NB4 (cell line): ENCODE results near the gene DOCK2.

Experiments
- DNase-seq: peaks from one replicate; pipeline ENCODE4 v3.0.0; 2010; ENCODE audit warnings: low read depth
- H3K4me3 ChIP-seq: one replicate; pipeline ENCODE4 v1.5.1; 2011; ENCODE audit warnings: mild to moderate bottlenecking, low read depth, low read length, moderate library complexity
- MAX ChIP-seq: IDR thresholded peaks from 2 replicates; pipeline ENCODE4 v1.6.1; 2011; ENCODE audit warnings: low read depth, low read length
- MYC ChIP-seq: IDR thresholded peaks from 2 replicates; pipeline ENCODE4 v1.6.1; 2011; ENCODE audit warnings: low read depth, low read length
- POLR2A ChIP-seq: IDR thresholded peaks from 2 replicates; pipeline ENCODE4 v1.6.1; 2011; ENCODE audit warnings: mild to moderate bottlenecking; ENCODE audit not compliant: insufficient read length; ENCODE audit errors: extremely low read depth
- TF ChIP-seq, protein P1 (sequence below): IDR thresholded peaks from one replicate; pipeline ENCODE4 v1.5.1; 2012; ENCODE audit warnings: low read depth, low read length

The DOCK2 gene

GRCh38 chr5:169909945-169910344 is 272.9 kb downstream of the DOCK2 start:
- TF ChIP-seq MAX = no peak
- TF ChIP-seq MYC = no peak
- TF ChIP-seq POLR2A = no peak
- TF ChIP-seq, protein P1, sequence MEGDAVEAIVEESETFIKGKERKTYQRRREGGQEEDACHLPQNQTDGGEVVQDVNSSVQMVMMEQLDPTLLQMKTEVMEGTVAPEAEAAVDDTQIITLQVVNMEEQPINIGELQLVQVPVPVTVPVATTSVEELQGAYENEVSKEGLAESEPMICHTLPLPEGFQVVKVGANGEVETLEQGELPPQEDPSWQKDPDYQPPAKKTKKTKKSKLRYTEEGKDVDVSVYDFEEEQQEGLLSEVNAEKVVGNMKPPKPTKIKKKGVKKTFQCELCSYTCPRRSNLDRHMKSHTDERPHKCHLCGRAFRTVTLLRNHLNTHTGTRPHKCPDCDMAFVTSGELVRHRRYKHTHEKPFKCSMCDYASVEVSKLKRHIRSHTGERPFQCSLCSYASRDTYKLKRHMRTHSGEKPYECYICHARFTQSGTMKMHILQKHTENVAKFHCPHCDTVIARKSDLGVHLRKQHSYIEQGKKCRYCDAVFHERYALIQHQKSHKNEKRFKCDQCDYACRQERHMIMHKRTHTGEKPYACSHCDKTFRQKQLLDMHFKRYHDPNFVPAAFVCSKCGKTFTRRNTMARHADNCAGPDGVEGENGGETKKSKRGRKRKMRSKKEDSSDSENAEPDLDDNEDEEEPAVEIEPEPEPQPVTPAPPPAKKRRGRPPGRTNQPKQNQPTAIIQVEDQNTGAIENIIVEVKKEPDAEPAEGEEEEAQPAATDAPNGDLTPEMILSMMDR = no peak

DNA sequence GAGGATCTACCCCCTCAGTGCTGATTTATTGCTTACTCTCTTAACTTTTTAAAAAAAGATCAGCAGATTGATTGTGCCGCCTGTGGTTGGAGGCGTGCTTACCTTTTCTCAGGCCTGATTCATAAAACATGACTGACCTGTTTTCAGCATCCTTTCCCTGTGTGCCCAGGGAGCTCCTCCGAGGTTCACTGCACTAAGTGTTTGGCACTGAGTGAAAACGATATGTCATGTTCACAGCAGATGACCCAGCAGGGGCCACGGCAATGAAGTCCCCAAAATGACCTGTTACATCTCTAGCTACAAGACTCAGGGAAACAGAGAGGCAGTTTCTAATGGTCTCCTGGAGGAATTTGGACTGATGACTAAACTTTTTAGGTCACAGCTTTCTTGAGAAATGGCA is 273.3 kb downstream of the DOCK2 start:
- no peak overlapping the region for H3K4me3 ChIP-seq
- TF ChIP-seq MAX (no peak), MYC (no peak), POLR2A (no peak)
- TF ChIP-seq, protein P1 = no peak
- DNase-seq = no peak

More at GRCh38 chr5:169909945-169910344, 272.9 kb downstream of the DOCK2 start:
- DNase-seq = no peak
- no peak overlapping the region for H3K4me3 ChIP-seq

- TF ChIP-seq, protein P1 = no peak
- no peak for TF ChIP-seq POLR2A
- TF ChIP-seq MAX = no peak
- TF ChIP-seq MYC = no peak
- no peak overlapping the region for H3K4me3 ChIP-seq
- no peak for DNase-seq
These were observed 274.6 kb downstream of the DOCK2 start for GRCh38 chr5:169911448-169912212.

GRCh38 chr5:169913479-169913878 is 276.4 kb downstream of the DOCK2 start:
- TF ChIP-seq MAX (no peak), MYC (no peak), POLR2A (no peak)
- TF ChIP-seq, protein P1 = no peak
- H3K4me3 ChIP-seq = no peak overlapping the region

DNA sequence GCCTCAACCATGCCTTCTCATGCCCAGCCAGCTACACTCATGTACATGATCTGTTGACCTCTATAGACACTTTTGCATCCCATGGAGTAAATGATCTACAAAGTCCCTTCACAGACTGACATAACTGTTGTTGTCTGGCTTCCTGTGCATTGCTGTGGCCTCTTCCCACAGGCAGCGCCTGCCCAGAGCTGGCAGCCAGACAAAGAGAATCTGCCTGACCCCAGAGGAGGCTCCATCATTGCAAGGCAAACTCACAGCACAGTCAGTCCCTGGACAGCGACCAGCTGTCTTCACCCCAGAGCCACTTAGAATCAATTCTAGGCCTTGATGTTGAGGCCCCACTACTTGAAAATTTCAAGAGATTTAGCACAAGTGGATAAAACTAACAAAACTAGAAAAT is 277.7 kb downstream of the DOCK2 start:
- no peak overlapping the region for H3K4me3 ChIP-seq
- DNase-seq = no peak

More at GRCh38 chr5:169913479-169913878, 276.4 kb downstream of the DOCK2 start:
- no peak for DNase-seq

More for the DNA sequence above, 277.7 kb downstream of the DOCK2 start:
- no peak for TF ChIP-seq MAX
- TF ChIP-seq POLR2A = no peak
- TF ChIP-seq, protein P1 = no peak
- TF ChIP-seq MYC = no peak
